ENCODE results near the gene TMEM101. TPM values are rescaled to one million over a fixed set of nuclear protein-coding genes. Genes with fewer than 3 reads are reported as not detected.
A peak's percentile ranks its signal among the peaks of the same experiment; 100 is the strongest.
"Not testable (repeated sequence)": the region's sequence is repeated elsewhere in the genome, so short reads cannot be mapped to it uniquely, and the experiment has no call there.

Gene TMEM101
- total and polyA plus RNA-seq, 8 donors, result 29.7 to 49.4 (median 43.4) TPM

DNA sequence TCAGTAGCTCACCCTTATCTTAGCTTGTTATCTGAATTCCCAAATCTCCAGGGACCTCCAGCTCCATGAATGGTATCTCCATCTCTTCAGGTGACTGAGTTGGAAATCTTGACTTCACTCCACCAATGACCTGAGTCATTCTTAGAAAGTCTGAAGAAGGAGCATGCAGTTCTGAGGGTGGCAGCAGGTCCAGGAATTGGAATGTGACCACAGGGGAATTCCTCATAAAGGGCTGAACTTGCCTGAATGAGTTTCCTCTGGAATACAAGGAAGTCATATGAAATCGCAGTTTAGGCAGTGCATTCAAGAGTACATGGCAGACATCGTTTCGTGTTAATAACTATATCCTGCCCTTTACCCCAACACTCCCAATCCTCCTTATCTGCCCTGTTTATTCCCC is 48.5 kb downstream of the TMEM101 start:
- intact Hi-C loops (cut with DNase I), result no loop called here
- TF ChIP-seq, protein P1, sequence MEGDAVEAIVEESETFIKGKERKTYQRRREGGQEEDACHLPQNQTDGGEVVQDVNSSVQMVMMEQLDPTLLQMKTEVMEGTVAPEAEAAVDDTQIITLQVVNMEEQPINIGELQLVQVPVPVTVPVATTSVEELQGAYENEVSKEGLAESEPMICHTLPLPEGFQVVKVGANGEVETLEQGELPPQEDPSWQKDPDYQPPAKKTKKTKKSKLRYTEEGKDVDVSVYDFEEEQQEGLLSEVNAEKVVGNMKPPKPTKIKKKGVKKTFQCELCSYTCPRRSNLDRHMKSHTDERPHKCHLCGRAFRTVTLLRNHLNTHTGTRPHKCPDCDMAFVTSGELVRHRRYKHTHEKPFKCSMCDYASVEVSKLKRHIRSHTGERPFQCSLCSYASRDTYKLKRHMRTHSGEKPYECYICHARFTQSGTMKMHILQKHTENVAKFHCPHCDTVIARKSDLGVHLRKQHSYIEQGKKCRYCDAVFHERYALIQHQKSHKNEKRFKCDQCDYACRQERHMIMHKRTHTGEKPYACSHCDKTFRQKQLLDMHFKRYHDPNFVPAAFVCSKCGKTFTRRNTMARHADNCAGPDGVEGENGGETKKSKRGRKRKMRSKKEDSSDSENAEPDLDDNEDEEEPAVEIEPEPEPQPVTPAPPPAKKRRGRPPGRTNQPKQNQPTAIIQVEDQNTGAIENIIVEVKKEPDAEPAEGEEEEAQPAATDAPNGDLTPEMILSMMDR (IDR thresholded peaks at IDR 0.05), result no peak
- no peak overlapping the region for H3K27ac ChIP-seq
- no peak overlapping the region for H3K4me3 ChIP-seq
- DNase-seq, result no peak
- no peaks in the 10 kb centered on the region for H3K36me3 ChIP-seq
- H3K4me1 ChIP-seq, result no peaks in the 10 kb centered on the region
- H3K9me3 ChIP-seq, result no peaks in the 10 kb centered on the region
- ATAC-seq, result no peak
- H3K27me3 ChIP-seq, result peaks cover 0 to 18% of the 10 kb centered on the region in 2 donors

DNA sequence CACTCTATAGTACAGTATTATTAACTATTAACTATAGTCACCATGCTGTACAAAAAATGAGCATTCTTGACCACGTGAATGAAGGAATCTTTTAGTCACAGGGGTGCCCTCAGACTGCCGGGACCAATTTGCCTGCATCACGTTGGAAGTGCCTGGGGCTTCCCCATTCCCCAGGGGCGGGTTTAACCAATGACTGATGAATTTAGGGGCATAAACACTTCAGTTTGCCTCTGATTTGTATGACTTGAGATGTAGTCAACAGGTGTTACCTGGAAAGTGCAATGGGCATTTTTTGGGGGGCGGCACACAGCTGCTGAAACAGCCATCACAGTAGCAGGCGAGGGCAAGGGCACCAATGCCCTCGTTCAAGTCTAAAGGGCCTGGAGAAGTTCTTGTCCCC is 52.3 kb downstream of the TMEM101 start:
- Histone ChIP-seq H3K27ac (no peak overlapping the region), H3K9me3 (no peaks in the 10 kb centered on the region), H3K36me3 (no peaks in the 10 kb centered on the region), H3K27me3 (peaks cover 0 to 25% of the 10 kb centered on the region in 2 donors), H3K4me1 (no peaks in the 10 kb centered on the region), H3K4me3 (no peak overlapping the region)
- TF ChIP-seq, protein P1 (IDR thresholded peaks at IDR 0.05), result no peak
- ATAC-seq (no peak), DNase-seq (peak in 1 of 4 donors; percentile 23)
- intact Hi-C loops (cut with DNase I), result no loop called here

DNA sequence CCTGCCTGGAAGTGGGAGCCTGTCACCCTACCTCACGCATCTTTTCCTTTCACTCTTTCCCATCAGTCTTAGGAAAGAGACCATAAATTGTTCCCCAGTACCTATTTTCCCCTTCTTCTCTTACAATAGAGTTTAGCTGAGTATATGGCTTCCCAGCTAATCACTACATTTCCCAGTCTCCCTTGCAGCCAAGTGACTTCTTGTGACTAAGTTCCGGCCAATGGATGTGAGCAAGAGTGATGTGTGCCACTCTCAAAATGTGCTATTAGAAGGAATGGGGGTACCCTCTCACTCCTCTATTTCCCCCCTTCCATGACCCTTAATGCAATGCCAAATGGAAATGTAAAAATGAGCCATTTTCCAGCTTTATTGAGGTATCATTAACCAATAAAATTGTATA is 52.8 kb downstream of the TMEM101 start:
- intact Hi-C loops (cut with DNase I), result no loop called here
- ATAC-seq, result no peak
- TF ChIP-seq, protein P1 (IDR thresholded peaks at IDR 0.05), result no peak
- Histone ChIP-seq H3K27me3 (peaks cover 0 to 27% of the 10 kb centered on the region in 2 donors), H3K27ac (no peak overlapping the region), H3K9me3 (no peaks in the 10 kb centered on the region), H3K4me3 (no peak overlapping the region), H3K36me3 (no peaks in the 10 kb centered on the region), H3K4me1 (no peaks in the 10 kb centered on the region)
- no peak for DNase-seq

DNA sequence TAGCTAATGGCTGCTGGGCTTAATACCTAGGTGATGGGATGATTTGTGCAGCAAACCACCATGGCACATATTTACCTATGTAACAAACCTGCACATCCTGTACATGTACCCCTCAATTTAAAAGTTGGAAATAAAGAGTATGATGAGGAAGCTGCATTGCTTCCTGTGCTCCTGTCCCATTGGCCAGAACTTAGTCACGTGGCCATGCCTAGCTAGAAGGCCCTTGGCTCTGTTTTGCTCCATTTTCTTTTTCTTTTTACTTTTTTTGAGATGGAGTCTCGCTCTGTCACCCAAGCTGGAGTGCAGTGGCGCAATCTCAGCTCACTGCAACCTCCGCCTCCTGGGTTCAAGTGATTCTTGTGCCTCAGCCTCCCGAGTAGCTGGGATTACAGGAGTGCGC is 53.5 kb downstream of the TMEM101 start:
- H3K4me1 ChIP-seq; DNase-seq; H3K27ac ChIP-seq; H3K9me3 ChIP-seq; H3K4me3 ChIP-seq; ATAC-seq; H3K36me3 ChIP-seq; intact Hi-C loops (cut with DNase I): not testable (repeated sequence)
- H3K27me3 ChIP-seq, result peaks cover 0 to 27% of the 10 kb centered on the region in 2 donors

Other genes starting within 250 kb of the TMEM101 start
- 100 to 1,000 TPM in 1 of 2 donors, 10 to 100 TPM in 1; 95.8 to 105 TPM for gene DUSP3, start 236.0 kb downstream of the TMEM101 start, total RNA-seq
- 10 to 100 TPM; 30.9 to 37.8 (median 32.3) TPM for gene DUSP3, start 236.0 kb downstream of the TMEM101 start, polyA plus RNA-seq (ENCODE audit: insufficient read length in 6 of 6)
- gene CFAP97D1, start 234.5 kb downstream of the TMEM101 start, total RNA-seq, result not detected
- gene CFAP97D1, start 234.5 kb downstream of the TMEM101 start, polyA plus RNA-seq (ENCODE audit: insufficient read length in 6 of 6), result under 1 TPM in 4 of 6 donors, not detected in 2; 0.06 to 0.11 (median 0.07) TPM
- 10 to 100 TPM; 14.4 to 17.9 TPM for gene MPP3, start 181.8 kb downstream of the TMEM101 start, total RNA-seq
- 10 to 100 TPM in 5 of 6 donors, 1 to 10 TPM in 1; 8.0 to 14.4 (median 11.6) TPM for gene MPP3, start 181.8 kb downstream of the TMEM101 start, polyA plus RNA-seq (ENCODE audit: insufficient read length in 6 of 6)
- gene CD300LG, start 167.8 kb downstream of the TMEM101 start, total RNA-seq, result 1 to 10 TPM; 1.6 to 7.1 TPM
- 1 to 10 TPM in 5 of 6 donors, under 1 TPM in 1; 0.53 to 1.9 (median 1.4) TPM for gene CD300LG, start 167.8 kb downstream of the TMEM101 start, polyA plus RNA-seq (ENCODE audit: insufficient read length in 6 of 6)
- gene MPP2, start 107.4 kb downstream of the TMEM101 start, total RNA-seq, result 1 to 10 TPM; 1.5 to 1.7 TPM
- 1 to 10 TPM; 3.8 to 4.9 (median 4.6) TPM for gene MPP2, start 107.4 kb downstream of the TMEM101 start, polyA plus RNA-seq (ENCODE audit: insufficient read length in 6 of 6)
- gene PPY, start 72.5 kb downstream of the TMEM101 start, total RNA-seq, result not detected
- 1 to 10 TPM in 4 of 6 donors, under 1 TPM in 2; 0.36 to 4.9 (median 1.5) TPM for gene PPY, start 72.5 kb downstream of the TMEM101 start, polyA plus RNA-seq (ENCODE audit: insufficient read length in 6 of 6)
- not detected for gene PYY, start 61.0 kb downstream of the TMEM101 start, total RNA-seq
- under 1 TPM in 4 of 6 donors, not detected in 2; 0.21 to 0.68 (median 0.43) TPM for gene PYY, start 61.0 kb downstream of the TMEM101 start, polyA plus RNA-seq (ENCODE audit: insufficient read length in 6 of 6)
- gene NAGS, start 10.3 kb downstream of the TMEM101 start, total RNA-seq, result 1 to 10 TPM; 5.2 to 7.0 TPM
- 1 to 10 TPM; 2.4 to 4.1 (median 3.2) TPM for gene NAGS, start 10.3 kb downstream of the TMEM101 start, polyA plus RNA-seq (ENCODE audit: insufficient read length in 6 of 6)
- 10 to 100 TPM; 47.6 to 53.2 TPM for gene LSM12, start 51.7 kb upstream of the TMEM101 start, total RNA-seq
- 10 to 100 TPM; 31.3 to 38.3 (median 35.4) TPM for gene LSM12, start 51.7 kb upstream of the TMEM101 start, polyA plus RNA-seq (ENCODE audit: insufficient read length in 6 of 6)
- 10 to 100 TPM; 47.4 to 62.6 TPM for gene G6PC3, start 55.8 kb upstream of the TMEM101 start, total RNA-seq
- gene G6PC3, start 55.8 kb upstream of the TMEM101 start, polyA plus RNA-seq (ENCODE audit: insufficient read length in 6 of 6), result 10 to 100 TPM; 47.3 to 64.9 (median 51.6) TPM
- 10 to 100 TPM; 28.0 to 43.5 TPM for gene HDAC5, start 108.7 kb upstream of the TMEM101 start, total RNA-seq
- 10 to 100 TPM; 56.7 to 61.4 (median 57.8) TPM for gene HDAC5, start 108.7 kb upstream of the TMEM101 start, polyA plus RNA-seq (ENCODE audit: insufficient read length in 6 of 6)
- 1 to 10 TPM; 2.3 to 2.7 TPM for gene HROB, start 127.0 kb upstream of the TMEM101 start, total RNA-seq
- gene HROB, start 127.0 kb upstream of the TMEM101 start, polyA plus RNA-seq (ENCODE audit: insufficient read length in 6 of 6), result 1 to 10 TPM; 4.0 to 6.7 (median 5.2) TPM
- gene ASB16, start 155.7 kb upstream of the TMEM101 start, total RNA-seq, result not detected
- gene ASB16, start 155.7 kb upstream of the TMEM101 start, polyA plus RNA-seq (ENCODE audit: insufficient read length in 6 of 6), result 1 to 10 TPM; 2.4 to 3.8 (median 3.5) TPM
- gene TMUB2, start 172.0 kb upstream of the TMEM101 start, total RNA-seq, result 10 to 100 TPM; 33.6 to 41.8 TPM
- gene TMUB2, start 172.0 kb upstream of the TMEM101 start, polyA plus RNA-seq (ENCODE audit: insufficient read length in 6 of 6), result 10 to 100 TPM; 50.6 to 56.7 (median 53.6) TPM
- 10 to 100 TPM; 51.3 to 81.8 TPM for gene ATXN7L3, start 184.9 kb upstream of the TMEM101 start, total RNA-seq
- 10 to 100 TPM; 51.9 to 75.4 (median 62.5) TPM for gene ATXN7L3, start 184.9 kb upstream of the TMEM101 start, polyA plus RNA-seq (ENCODE audit: insufficient read length in 6 of 6)
- 10 to 100 TPM; 65.5 to 66.9 TPM for gene UBTF, start 204.7 kb upstream of the TMEM101 start, total RNA-seq
- gene UBTF, start 204.7 kb upstream of the TMEM101 start, polyA plus RNA-seq (ENCODE audit: insufficient read length in 6 of 6), result 100 to 1,000 TPM; 102 to 136 (median 116) TPM